Measurements from ENCODE around the gene TMEM86B. TPM values are rescaled to one million over a fixed set of nuclear protein-coding genes. Genes with fewer than 3 reads are reported as not detected.

TMEM86B gene
- total RNA-seq, 1 donor from 2014 or later: 1.6 TPM

- DNase-seq (ENCODE audit: low spot score): no peak
Measured at GRCh38 chr19:55257461-55258420, 29.2 kb upstream of the TMEM86B start.

DNA sequence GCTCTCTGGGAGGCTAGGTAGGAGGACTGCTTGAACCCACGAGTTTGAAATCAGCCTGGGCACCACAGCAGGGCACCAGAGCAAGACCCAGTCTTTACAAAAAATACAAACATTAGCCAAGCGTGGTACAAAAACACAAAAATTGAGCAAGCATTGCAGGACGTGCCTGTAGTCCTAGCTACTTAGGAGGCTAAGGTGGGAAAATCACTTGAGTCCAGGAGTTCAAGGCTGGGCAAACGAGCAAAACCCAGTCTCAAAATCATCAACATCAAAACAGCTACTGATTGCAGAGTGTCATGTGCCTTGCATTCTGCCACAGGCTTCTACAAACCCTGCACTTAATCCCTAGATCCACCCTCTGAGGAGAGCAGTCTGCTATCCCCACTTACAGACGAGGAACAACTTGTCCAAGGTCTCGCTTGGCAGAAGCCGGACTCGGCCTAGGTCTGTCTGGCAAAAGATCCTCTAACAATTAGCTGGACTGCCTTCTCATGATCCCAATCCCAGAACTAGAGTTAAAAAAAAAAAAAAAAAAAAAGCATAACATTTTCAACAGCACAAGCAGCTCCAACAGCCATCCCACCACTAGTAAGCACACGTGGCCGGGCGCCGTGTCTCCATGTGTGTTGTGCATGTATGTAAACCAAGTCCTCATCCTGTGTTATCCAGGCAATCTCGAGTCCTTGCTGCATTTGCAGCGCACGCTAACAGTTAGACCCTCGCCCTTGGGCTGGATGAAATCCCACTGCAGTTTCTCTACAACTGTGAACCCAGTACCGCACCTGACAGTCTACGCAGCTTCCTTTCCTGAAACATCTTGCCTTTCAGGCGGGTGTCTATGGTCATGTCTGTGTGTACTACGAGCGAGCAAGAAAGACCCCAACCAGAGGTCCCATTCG is 28.2 kb upstream of the TMEM86B start:
- DNase-seq (ENCODE audit: low spot score): no peak

DNA sequence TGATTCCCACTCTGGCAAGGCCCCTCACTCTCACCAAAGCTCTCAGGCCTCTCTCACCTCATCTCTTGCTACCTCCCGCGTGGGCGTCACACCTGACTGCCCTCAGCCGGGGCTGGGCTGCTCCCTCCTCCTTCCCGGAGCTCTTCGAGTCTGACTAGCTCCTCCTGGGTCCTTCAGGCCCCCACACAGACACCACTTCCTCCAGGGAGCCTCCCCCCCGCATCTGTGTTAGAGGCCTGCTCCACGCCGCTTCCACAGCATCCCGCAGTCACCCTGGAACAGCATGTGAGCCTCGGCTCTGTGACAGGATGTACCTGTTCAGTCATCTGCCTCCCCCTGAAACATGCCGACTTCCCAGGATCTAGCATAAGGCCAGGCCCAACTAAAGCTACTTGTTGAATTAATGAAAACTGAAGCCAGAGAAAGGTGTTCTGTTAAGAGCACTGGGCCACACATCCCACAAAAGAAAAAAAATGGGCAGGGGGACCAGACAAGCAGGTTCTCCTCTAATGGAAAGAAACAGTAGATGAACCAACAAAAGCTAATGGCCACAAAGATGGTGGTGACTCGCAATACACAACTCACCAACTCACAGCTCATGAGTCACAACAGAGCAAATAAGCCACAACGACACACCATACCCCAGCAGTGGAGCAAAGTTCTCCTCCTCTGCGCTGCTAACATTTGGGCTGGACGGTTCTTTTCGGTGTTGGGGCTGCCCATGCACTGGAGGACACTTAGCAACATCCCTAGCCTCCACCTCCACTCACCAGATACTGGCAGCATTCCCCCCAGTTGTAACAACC is 27.3 kb upstream of the TMEM86B start:
- DNase-seq (ENCODE audit: low spot score): no peak

DNA sequence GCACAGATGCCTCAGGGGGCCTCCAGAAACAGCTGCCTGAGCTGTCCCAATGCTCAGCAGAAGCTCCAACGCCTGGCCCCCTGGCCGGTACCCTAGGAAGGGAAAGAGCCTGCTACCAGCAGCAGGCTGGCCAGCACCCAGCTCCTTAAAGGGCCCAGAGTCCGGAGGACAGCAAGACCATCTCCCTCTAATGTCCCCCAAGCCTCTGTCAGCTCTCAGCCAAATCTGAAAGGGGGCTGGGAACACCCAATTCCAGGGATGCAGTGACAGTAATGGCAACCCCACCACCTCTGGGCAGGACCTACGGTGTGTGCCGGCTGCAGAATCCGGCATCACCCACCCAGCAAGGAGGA is 26.0 kb upstream of the TMEM86B start:
- no peak for DNase-seq (ENCODE audit: low spot score)

- DNase-seq (ENCODE audit: low spot score): no peak
Measured at GRCh38 chr19:55253842-55254624, 25.5 kb upstream of the TMEM86B start.

DNA sequence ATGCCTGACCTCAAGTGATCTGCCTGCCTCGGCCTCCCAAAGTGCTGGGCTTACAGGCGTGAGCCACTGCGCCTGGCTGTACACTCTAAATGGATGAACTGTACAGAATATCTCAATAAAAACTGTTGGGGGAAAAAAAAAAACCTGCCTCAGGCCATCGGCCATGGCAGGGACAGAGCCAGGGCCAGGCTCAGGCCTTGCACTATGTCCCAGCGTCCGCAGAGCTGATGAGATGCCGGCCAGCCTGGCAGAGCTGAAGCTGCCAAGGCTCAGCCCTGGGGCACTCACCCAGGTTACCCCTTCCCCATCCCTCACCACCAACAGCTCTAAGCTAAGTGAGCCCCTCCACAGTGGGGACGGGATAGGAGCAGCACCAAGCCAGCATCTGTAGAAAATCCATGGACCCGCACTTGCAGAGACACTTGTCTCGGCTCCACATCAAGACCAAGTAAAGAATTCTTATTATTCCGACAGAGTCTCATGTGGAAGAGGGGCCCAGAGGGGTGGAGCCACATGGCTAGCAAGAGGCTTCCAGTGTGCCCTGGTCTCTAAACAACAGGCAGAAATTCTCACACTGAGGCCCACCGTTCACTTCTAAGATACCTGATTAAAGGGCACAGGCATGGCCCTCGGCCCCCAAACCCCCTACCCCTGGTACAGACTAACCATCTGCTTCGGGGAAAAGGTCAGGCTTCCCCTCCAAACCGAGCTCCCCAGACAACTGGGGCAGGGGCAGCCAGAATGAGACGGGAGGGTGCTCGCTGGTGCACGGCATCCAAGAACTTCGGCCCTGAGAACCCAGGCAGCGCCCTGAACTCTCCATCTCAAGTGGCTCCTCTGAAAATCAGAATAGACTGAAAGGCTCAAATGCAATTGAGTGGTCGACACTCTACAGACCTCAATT is 24.4 kb upstream of the TMEM86B start:
- no peak for DNase-seq (ENCODE audit: low spot score)

DNA sequence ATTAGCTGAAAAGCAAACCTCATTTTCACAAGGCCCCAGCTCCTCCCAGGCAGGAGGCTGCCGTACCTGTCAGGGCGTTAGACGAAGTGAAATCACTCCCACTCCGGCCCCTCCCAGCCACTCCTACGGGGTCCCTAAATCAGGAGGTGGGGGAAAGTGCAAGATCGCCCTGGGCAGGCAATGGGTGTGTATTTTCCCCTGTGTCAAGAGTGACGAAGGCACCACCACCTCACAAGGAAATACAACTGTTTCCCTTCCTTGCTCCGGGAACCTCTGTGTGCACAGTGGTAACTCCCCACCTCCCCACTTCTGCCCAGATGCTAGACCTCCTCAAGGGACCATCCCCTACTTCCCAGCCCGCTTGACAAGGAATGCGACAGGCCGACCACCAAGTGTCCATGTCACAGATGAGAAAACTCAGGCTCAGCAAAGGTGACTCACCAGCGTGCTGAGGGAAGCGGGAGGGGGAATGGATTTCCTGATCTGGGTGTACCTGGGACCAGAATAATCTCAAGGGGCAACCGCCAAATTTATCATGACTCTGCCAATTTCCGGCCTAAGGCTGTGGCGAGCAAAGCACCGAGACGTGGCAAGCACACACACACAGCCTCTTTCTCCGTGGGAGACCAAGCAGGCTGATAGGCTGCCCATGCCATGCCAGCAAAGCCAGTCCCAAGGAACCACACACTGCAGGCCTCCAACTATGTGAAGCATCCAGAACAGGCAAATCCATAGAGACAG is 22.9 kb upstream of the TMEM86B start:
- DNase-seq (ENCODE audit: low spot score): no peak

DNA sequence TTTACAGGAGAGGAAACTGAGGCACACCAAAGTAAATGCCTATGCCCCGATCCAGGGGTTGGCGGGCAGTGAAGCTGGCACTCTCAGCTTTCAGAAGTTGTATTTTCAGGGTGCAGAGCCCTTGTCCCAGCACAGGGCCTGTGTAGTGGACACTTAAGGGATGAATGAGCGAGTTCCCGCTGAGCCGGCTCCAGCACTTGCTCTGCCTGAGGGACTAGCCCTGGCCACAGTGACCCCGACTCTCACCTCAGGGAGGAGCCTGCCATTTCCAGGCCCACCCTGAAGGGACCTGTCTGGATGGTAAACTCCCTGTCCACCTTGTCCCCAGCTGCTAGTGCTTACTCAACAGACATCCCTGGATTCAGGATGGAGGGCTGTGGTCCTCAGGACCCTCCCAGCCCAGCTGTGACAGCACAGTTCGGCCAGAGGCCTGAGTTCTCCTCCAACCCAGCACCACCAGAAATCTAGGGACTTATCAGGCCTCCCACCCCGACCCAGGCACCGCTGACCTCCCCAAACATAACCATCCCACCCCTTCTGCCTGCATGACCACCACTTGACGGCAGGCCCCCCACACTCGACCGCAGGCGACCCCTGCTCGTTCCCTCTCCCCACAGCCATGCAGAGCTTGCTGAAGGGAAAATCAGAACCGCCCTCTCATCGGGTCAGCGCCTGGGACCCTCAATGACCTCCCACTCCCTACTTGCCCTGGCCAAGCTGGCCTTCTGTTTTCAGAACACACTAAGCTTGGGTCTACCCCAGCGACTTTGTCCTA is 21.9 kb upstream of the TMEM86B start:
- no peak for DNase-seq (ENCODE audit: low spot score)

DNA sequence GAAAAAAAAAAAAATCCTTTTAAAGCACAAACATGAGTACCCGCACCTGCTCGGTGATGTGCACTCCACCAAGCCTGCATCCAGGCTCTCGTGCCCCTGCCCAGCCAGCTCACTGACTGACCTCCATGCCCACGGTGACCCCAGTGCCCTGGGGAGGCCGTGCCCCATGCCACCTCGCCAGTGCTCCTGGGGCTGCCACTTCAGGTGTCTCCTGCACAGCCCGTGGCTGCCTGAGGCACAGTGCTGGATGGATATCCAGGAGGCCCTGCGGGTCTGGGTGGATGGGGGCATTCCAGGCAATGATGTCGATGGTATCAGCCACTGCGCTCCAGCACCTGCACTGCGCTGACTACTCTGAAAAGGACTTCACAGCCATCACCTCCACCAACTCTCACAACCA is 21.3 kb upstream of the TMEM86B start:
- no peak for DNase-seq (ENCODE audit: low spot score)

DNA sequence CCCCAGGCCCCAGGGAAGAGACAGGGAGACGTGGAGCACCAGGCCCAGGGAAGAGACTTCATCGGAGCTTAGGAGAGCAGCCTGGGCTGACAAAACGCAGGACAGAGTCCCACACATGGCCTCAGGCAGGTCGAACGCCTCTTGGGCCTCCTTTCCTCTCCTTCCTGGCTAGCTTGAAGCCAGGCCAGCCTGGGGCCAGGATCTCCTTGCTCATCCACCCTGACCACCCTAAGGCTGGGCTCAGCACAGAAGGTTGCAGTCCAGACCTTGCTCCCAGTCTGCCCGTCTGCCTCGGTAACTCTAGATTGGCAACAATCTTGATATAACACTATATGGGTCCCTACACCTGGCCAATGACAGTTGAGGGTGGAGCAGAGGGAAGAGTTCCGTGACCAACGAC is 20.1 kb upstream of the TMEM86B start:
- DNase-seq (ENCODE audit: low spot score): no peak

DNA sequence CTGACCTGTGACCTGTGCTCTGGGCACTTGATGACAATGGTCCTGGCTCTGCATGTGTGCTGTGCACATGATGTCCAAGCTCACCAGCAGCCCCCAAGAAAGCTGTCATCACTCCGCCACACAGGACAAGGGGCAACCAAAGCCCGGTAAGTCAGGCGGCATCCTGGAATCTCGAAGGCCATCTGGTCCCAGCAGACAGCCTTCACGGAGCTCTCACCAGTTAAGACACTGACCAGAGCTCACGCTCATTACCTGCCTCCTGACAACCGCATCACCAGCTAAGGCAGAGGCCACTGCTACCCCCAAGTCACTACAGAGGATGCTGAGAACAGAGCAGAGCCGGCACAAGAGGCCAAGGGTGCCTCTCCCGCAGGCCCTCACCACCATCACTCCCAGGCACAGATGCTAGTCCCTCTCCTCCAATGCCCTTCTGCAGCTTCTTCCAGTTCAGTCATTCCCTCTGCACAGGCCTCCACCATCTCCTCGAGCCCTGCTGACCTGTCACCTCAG is 19.7 kb upstream of the TMEM86B start:
- no peak for DNase-seq (ENCODE audit: low spot score)

GRCh38 chr19:55247621-55248099 is 19.1 kb upstream of the TMEM86B start:
- DNase-seq (ENCODE audit: low spot score): no peak

DNA sequence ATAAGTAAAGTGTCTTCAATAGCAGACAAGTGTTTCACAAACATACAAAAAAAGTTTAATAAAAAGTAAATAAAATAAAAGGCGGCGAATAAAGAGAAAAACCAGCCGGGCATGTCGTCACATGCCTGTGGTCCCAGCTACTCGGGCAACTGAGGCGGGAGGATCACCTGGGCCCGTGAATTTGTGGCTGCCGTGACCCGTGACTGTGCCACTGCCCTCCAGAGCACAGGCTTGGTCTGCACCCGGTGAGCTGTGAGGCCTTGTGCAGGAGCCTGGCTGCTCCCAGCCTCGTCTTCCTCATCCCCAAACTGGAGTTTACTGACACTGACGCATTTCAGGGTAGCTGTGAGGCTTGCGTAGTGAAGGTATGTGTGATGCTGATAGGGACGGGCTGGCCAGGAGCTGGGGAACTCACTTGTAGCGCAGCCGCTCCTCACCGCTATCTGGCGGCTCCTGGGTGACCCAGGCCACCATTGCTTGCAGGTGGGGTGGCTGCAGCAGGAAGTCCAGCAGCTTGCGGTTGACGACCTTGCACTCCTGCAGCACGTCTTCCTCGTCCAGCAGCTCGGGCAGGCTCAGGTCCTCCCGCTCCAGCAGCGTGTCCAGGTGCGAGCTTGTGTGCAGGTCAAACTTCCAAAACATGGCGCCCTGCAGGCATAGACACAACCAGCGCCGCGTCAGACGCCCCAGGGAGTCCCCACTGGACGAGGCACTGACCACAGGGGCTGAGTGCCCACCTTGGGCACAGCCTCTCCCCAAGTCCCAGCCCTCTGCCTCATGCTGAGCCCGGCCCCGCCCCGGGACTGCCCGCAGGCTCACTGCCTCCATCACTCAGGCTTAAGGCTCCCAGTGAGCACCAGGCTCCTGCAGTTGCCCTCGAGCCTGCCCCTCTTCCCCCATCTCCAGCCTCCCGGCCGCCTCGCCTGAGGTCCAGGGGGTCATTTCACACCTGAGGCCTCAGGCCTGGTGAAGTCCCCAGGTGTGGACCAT is 18.2 kb upstream of the TMEM86B start:
- no peak for DNase-seq (ENCODE audit: low spot score)

DNA sequence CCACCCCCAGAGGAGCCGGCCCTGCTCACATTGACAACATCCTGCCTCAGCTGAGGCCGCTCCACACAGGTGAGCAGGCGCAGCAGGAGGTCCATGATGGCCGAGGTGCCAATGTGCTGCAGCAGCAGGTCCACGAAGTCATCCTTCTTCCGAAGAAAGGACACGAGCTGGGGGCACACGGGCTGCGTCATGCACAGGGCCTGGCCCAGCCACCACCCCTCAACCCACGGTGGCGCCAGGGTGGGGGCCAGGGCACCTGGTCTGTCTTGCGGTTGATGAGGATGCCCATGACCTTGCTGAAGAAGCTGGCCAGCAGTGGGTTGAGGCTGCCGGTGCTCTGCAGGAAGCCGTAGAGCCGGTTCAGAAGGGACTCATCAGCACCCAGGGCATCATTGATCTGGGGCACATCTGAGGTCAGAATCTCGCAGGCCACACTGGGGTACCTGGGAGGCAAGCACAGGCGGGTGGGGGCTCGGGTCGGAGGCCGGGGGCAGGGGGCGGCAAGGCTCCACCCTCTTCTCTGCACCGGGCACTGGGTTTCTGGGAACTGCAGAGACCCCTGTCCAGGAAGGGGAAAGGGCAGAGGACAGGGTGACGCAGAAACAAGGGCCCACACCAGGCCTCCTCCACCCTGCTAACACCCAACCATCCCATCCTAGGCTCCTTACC is 16.8 kb upstream of the TMEM86B start:
- no peak for DNase-seq (ENCODE audit: low spot score)

- DNase-seq (ENCODE audit: low spot score): no peak
Measured at GRCh38 chr19:55244004-55244680, 15.6 kb upstream of the TMEM86B start.

Measured in mesenteric fat pad (tissue), 1 donor.